ENCODE data around the gene MAGI2. TPM values are rescaled to one million over a fixed set of nuclear protein-coding genes. Genes with fewer than 3 reads are reported as not detected.
"Not testable (repeated sequence)": the region's sequence is repeated elsewhere in the genome, so short reads cannot be mapped to it uniquely, and the experiment has no call there.

The MAGI2 gene
- polyA plus RNA-seq, 1 donor = 3.7 TPM

- no peak for DNase-seq (ENCODE audit: low read depth)
Observed at GRCh38 chr7:79157281-79157680, 296.2 kb downstream of the MAGI2 start.

DNA sequence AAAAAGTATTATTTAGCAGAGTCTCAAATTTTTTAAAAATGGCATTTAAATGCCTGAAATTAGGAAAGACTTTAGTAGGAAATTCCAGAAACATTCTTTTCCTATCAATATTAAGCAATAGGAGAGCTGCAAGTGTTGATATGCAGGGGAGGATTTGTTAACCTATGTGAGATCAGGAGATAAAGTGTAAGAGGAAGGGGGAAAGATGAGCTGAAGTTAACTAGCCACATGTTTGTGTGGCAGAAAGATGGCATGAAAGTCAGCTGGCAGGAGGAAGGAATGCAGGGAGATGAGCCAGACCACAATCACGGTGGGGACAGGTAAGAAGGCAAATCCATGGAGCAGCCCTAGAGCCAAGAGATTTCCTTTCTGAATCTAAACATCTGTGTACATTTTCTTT is 303.6 kb downstream of the MAGI2 start:
- no peak for DNase-seq (ENCODE audit: low read depth)

DNA sequence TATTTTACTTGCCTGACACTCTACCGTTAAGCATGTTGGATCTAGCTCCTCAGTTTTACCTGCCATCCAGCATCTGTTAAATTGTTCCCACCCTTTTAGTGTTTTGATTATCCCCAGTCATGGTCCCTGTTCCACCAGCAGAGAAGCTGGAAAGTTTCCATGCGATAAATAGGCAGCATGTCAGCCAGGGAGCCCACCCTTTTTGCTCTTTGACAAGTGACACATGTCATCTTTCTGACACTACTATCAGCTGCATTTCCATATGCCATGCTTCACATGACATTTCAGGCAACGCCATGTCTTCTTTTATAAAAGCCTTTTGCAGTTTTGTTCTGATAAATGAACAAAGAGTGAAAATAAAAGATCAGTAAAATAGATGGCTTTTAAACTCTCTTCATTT is 310.8 kb downstream of the MAGI2 start:
- no peak for DNase-seq (ENCODE audit: low read depth)

DNA sequence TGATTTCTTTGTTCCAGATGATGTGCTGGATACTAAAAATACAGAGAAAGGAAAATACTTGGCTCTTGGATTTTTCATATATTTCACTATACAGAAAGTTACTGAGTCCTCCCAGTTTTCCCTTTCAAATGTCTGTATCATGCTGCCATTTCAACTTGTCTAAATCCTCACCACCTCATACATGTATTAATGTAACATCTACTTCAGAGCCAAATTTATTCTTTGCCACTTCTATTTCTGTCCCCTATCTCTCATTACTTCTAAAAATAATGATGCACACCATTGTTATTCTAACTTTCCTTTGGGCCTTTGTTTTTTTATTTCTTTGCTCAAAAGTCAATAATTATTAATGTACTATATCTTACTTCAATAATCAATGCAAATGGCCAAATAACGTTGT is 312.2 kb downstream of the MAGI2 start:
- no peak for DNase-seq (ENCODE audit: low read depth)

DNA sequence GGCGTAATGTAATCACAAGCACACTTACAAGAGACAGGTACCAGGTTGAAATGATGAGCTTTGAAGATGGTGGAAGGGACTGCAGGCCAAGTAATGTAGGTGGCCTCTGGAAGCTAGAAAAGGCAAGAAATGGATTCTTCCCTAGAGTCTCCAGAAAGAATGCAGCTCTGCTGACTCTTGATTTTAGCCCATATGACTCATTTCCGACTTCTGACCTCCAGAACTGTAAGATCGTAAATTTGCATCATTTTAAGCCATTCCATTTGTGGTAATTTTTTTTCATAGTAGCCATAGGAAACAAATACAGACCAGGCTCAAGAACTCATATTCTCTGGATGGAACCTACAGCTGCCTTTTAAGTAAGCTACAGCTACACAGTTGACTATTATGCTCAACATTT is 315.5 kb downstream of the MAGI2 start:
- DNase-seq (ENCODE audit: low read depth) = no peak

DNA sequence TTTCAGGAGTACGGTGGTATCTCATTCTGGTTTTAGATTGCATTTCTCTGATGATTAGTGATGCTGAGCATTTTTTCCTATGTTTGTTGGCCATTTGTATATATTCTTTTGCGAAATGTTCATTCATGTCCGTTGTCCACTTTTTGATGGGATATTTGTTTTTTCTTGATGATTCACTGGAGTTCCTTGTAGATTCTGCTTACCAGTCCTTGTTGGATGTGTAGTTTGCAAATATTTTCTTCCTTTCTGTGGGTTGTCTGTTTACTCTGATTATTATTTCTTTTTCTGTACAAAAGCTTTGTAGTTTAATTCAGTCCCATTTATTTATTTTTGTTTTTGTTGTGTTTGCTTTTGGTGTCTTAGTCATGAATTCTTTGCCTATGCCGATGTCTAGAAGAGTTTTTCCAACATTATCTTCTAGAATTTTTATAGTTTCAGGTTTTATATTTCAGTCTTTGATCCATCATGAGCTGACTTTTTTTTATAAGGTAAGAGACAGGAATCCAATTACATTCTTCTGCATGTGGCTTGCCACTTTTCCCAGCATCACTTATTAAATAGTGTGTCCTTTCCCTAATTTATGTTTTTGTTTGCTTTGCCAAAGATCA is 320.5 kb downstream of the MAGI2 start:
- DNase-seq (ENCODE audit: low read depth) = no peak

- DNase-seq (ENCODE audit: low read depth) = no peak
Observed at GRCh38 chr7:79130715-79131114, 322.8 kb downstream of the MAGI2 start.

- DNase-seq (ENCODE audit: low read depth) = no peak
Observed at GRCh38 chr7:79124331-79124730, 329.1 kb downstream of the MAGI2 start.

DNA sequence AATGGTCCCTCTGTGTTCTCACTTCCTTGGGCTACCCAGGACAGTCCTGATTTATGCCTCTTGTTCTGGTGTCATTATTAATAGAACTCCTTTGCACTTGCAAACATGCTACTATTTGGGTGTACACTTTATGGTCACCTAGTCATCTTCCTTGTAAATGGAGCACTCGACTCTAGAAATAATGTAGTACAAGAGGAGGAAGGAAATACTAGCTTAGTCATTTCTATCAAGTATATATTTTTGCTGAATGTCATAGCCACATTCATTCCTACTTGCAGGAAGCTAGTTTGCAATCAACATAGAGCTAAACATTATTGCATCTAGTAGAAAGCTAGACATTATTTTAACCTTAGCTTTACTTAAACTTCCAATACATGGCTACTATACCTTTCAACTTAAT is 335.3 kb downstream of the MAGI2 start:
- no peak for DNase-seq (ENCODE audit: low read depth)

- no peak for DNase-seq (ENCODE audit: low read depth)
Observed at GRCh38 chr7:79096361-79096805, 357.1 kb downstream of the MAGI2 start.

DNA sequence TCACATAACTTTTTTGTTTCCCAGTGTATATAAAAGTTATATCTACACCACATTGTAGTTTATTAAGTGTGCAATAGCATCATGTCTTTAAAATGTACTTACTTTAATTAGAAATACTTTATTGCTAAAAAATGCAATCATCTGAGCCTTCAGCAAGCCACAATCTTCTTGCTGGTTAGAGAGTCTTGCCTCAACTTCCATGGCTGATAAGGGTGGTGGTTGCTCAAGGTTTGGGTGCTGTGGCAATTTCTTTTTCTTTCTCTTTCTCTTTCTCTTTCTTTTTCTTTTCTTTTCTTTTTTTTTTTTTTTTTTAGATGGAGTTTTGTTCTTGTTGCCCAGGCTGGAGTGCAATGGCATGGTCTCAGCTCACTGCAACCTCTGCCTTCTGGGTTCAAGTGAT is 360.0 kb downstream of the MAGI2 start:
- no peak for DNase-seq (ENCODE audit: low read depth)

DNA sequence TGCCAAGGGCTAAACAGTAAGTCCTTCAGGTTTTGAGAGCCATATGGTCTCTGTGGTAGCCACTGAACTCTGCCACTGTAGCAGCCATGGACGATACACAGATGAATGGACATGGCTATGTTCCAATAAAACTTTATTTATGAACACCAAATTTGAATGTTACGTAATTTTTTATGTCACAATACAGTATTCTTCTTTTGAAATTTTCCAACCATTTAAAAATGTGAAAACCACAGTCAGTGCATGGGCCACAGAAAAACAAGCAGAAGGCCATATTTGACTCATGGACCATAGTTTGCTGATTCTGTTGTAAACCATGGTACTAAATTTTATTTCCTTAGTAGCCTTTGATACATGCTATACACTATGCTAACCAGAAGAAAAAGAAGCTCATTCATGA is 361.8 kb downstream of the MAGI2 start:
- DNase-seq (ENCODE audit: low read depth) = no peak

- no peak for DNase-seq (ENCODE audit: low read depth)
Observed at GRCh38 chr7:79091011-79091410, 362.5 kb downstream of the MAGI2 start.

GRCh38 chr7:79090543-79090942 is 362.9 kb downstream of the MAGI2 start:
- no peak for DNase-seq (ENCODE audit: low read depth)

- DNase-seq (ENCODE audit: low read depth) = no peak
Observed at GRCh38 chr7:79084423-79084822, 369.0 kb downstream of the MAGI2 start.

DNA sequence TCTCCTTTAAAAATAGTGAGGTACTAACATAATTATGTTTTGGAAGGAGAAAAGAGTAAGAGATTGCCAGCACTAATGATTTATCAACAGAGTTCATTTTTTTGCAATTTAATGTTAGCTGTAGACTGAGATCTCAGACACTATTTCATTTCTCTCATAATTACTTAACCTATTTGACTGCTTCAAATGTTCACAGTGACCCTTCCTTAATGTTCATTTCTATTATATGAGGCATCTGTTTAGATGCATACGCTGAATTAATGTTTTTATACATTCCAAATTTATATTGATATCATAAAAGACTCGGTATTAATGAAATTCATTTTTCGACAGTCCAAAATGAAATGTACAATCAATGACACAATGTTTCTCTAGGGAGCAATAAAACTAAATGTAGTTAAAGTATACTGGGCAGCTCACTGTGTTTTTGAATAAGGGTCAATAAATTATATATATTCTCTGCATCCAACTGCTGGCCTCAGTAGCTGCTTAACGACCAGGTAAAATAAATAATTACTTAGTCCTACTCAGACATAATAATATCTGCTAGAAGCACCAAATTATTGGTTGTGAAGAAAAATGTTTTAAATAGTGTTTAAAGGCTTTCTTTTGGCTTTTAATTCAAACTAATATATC is 373.4 kb downstream of the MAGI2 start:
- DNase-seq (ENCODE audit: low read depth) = no peak

- no peak for DNase-seq (ENCODE audit: low read depth)
Observed at GRCh38 chr7:79078273-79078672, 375.2 kb downstream of the MAGI2 start.

- not testable (repeated sequence) for DNase-seq (ENCODE audit: low read depth)
Observed at GRCh38 chr7:79071187-79071586, 382.3 kb downstream of the MAGI2 start.

DNA sequence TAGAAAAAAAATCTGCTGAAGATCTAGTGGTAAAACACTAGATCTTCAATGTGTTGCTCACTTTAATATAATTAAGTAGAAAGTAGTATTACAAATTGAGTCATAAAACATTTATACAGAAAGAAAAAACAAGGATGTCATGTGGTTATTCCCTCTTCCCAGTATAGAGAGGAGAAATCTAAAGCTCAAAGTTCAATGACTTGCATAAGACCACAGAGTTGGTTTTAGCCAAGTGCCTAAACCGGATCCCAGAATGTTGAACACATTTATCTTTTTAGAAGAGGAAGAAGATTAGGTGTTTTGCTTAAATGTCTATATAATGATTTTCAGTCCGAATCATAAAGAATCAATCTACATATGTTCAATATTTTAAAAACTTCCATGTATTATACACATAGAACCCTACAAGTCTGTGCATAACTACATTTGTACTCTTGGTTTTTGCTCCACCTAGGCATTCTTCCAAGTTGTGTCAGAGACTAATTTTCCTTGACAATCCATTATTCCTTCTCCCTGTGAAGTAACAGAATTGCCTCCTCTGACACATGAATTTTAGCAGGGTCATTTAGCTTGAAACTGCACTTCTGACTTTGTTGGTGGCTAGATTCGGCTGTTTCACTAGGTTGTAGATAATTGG is 389.2 kb downstream of the MAGI2 start:
- no peak for DNase-seq (ENCODE audit: low read depth)

GRCh38 chr7:79063019-79063698 is 390.3 kb downstream of the MAGI2 start:
- no peak for DNase-seq (ENCODE audit: low read depth)

DNA sequence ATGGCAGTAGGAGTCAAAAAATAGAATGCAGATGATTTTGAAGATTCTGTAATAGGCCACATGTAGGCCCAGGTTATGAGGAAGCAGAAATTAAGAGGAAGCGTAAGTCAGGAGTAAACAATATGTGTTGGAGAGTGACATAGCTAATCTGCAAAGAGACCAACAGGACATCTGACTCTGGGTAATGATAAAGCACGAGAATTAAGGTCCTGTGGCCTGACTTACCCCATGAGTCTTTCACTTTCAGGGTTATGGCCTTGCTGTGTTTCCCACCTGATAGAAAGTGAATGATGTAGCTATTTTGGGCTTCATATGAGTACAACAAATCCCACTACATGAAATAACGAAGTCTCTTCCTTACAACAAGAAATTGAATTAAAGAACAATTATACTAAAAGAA is 393.0 kb downstream of the MAGI2 start:
- DNase-seq (ENCODE audit: low read depth) = no peak

DNA sequence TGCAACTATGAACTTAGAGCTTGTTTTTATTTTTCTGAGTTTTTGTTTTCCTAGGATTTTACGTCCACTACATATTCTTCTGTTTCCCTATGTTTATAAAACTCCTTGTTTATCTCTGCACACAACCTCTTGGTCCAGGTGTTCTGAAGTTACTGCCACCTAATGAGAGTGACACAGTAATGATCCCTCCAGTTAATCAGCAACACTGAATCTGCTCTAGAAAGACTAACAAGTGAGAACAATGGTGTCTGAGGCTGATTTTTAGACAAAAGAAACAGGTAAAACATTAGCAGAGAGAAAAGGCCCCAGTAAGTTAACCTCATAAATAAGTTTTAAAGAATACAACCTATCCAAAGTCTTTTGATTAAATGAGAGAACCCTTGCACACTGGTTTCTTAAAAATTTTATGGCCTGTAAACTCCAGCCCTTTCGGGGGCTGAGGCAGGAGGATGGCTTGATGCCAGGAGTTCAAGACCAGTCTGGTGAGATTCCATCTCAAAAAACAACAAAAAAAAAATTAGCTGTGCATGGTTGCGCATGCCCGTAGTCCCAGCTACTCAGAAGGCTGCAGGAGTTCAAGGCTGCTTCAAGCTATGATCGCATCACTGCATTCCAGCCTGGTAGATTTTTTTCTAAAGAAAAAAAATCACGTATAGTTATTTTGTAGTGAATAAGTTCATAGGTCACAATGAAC is 397.6 kb downstream of the MAGI2 start:
- no peak for DNase-seq (ENCODE audit: low read depth)
